GM18507 (cell line): Measurements from ENCODE around the gene SLC30A10.
"Not testable (repeated sequence)": the region's sequence is repeated elsewhere in the genome, so short reads cannot be mapped to it uniquely, and the experiment has no call there.

ENCODE experiments used
- DNase-seq: peaks from one replicate; pipeline ENCODE4 v3.0.0; 2011; ENCODE audit warnings: low read depth; ENCODE audit not compliant: insufficient read length; ENCODE audit errors: extremely low spot score
- FAIRE-seq: peaks from 2 replicates; lab custom pipeline; 2011; peaks lifted over from hg19 to GRCh38; lab: Jason Lieb, UNC

SLC30A10 gene

DNA sequence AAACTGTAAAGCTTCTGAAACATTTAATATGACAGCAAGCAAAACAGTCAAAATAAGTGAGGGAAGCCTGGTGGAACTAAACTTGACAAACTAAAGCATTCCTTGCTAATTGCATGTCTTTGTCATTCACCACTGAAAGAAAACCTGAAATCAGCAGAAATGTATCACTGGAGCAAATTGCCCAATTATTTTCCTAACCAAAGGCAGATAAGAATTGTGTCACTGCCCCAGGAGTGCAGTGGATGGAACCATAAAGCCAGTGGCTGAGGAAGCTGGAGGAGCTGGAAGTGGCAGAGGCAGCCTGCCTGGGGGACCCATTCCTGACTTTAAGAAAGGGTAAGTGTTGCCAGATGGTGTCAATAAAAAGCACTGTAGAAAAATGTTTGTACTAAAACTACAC is 2.7 kb upstream of the SLC30A10 start:
- DNase-seq, result no peak
- FAIRE-seq, result no peak

- no peak for DNase-seq
- no peak for FAIRE-seq
Measured at GRCh38 chr1:219928791-219929118, 398 bp upstream of the SLC30A10 start.

- DNase-seq (no peak), FAIRE-seq (no peak)
Measured at GRCh38 chr1:219927298-219927955, 930 bp downstream of the SLC30A10 start.

- FAIRE-seq, result no peak
Measured at GRCh38 chr1:219926363-219926998, 1.9 kb downstream of the SLC30A10 start.

GRCh38 chr1:219924342-219924741 is 4.0 kb downstream of the SLC30A10 start:
- FAIRE-seq (no peak), DNase-seq (no peak)

More at GRCh38 chr1:219926363-219926998, 1.9 kb downstream of the SLC30A10 start:
- DNase-seq, result no peak

DNA sequence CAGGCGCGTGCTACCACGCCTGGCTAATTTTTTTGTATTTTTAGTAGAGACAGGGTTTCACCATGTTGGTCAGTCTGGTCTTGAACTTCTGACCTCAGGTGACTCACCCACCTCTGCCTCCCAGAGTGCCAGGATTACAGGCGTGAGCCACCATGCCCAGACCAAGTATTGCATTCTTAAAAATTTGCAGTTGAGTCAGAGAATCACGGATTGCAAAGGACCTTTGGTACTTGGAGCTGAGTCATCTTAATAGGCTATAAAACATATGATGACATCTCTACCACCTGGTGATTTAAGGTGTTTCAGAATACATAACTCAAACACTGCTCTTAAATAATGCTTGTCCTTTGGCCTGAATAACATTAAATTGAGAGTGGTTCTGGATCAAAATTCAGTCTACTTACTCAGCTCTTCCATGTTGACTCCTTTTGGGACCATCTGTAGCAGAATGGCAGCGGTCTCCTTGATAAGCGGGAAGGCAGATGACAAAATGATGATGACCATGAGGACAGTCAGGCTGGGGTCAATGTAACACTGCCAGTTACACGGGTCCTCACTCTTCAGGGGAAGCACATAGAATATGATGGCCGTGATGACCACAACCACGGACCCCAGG is 10.4 kb downstream of the SLC30A10 start:
- DNase-seq, result no peak
- FAIRE-seq, result no peak

GRCh38 chr1:219917281-219917680 is 11.1 kb downstream of the SLC30A10 start:
- FAIRE-seq, result no peak

DNA sequence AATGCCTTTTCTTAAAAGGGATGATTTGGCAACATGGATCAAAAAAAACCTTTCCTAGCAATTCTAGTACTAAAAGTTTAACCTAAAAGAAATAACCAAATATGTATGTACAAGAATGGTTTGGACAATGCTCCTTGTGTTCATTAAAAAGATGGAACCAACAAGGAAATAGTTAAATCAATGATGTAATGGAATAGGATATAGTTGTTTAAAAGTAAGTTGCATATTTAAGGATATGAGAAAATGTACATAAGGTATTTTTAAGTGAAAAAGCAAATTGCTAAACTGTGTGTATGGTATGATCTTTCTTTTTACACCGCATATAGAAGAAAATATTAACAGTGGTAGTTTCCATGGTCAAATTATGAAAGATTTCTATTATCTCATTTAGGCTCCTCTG is 12.1 kb downstream of the SLC30A10 start:
- DNase-seq (no peak), FAIRE-seq (no peak)

More at GRCh38 chr1:219917281-219917680, 11.1 kb downstream of the SLC30A10 start:
- DNase-seq, result no peak

GRCh38 chr1:219913005-219913770 is 15.2 kb downstream of the SLC30A10 start:
- DNase-seq (no peak), FAIRE-seq (no peak)

GRCh38 chr1:219910716-219911115 is 17.6 kb downstream of the SLC30A10 start:
- DNase-seq (no peak), FAIRE-seq (no peak)

DNA sequence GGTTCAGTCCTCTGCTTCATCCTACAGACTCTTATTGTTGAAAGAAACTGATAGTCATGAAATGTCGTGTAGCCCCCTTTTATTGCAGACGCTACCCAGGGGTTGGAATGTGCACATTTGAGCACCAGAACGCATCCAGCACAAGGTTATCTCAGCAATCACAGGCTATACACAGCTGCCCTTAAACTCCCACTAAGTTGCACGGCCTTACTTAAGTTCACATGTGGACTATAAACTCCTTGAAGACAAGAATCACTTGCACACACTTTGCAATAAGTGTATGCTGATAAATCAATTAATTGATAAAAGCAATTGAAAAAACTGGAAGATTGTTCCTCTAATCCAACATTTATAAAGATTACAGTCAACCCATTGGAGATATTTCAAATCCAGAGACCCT is 18.9 kb downstream of the SLC30A10 start:
- FAIRE-seq, result no peak
- no peak for DNase-seq

- FAIRE-seq (no peak), DNase-seq (no peak)
Measured at GRCh38 chr1:219908170-219908569, 20.2 kb downstream of the SLC30A10 start.

DNA sequence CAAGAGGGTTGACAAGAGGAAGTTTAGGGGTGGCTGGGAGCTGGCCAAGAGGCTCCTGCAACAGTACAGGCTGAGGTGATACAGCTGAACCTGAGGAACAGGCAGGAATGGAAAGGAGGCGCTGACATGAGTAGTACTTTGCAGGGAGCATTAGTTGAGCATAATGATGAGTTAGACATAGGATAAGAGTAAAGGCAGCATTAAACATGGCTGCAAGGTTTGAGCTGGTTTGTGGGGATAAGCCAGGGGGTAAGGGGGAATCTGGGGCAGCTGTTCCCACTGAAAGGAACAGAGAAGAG is 20.6 kb downstream of the SLC30A10 start:
- no peak for FAIRE-seq
- no peak for DNase-seq

GRCh38 chr1:219906924-219907771 is 21.2 kb downstream of the SLC30A10 start:
- FAIRE-seq, result no peak
- no peak for DNase-seq

DNA sequence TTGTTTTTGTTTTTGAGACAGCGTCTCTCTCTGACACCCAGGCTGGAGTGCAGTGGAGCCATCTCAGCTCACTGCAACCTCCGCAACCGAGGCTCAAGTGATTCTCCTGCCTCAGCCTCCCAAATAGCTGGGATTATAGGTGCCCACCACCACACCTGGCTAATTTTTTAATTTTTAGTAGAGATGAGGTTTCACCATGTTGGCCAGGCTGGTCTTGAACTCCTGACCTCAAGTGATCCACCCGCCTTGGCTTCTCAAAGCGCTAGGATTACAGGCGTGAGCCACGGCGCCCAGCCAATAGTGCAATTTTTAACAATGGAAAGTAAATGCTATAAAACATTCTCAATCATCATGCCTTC is 21.8 kb downstream of the SLC30A10 start:
- not testable (repeated sequence) for FAIRE-seq, DNase-seq

DNA sequence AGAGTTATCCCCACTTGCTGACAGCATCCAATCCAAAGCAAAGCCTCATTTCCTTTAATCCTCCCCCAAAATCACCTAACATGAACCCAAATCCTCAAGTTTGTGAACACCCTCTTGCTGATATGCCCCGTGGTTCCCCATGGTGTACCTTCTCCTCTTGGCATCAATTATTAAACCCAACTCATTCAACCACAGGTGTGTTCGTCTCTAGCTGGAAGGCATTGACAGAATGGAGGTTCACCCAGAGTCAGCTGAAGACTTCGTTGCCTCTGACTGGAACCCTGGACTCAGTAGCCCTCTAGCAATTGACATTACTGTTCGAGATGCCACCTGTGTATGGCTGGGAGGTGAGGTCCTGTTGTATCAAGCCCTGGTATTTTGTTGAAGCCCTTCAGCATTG is 22.8 kb downstream of the SLC30A10 start:
- FAIRE-seq (no peak), DNase-seq (no peak)

GRCh38 chr1:219904934-219905333 is 23.4 kb downstream of the SLC30A10 start:
- FAIRE-seq (no peak), DNase-seq (no peak)

GRCh38 chr1:219903353-219903871 is 24.9 kb downstream of the SLC30A10 start:
- FAIRE-seq (no peak), DNase-seq (no peak)

GRCh38 chr1:219902951-219903350 is 25.4 kb downstream of the SLC30A10 start:
- no peak for DNase-seq
- no peak for FAIRE-seq

DNA sequence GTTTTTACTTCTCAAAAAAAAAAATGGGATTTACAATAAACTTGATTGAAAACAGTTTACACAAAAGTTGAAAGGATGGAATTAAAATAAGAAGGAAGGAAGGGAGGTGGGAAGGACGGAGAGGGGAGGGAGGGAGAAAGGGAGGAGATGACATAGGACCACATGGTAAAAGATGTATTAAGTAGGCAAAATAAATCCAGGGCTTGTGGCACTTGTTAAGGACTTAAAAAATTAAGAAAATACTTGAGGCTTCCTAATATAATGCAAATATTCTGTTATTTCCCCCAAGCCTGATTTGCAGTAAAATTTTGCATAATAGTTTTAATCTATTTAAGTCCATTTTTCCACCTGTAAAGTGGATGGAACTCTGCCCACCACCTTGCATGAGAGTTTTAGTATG is 27.5 kb downstream of the SLC30A10 start:
- DNase-seq (no peak), FAIRE-seq (no peak)
